ENCODE data around the gene ZBTB16. TPM values are rescaled to one million over a fixed set of nuclear protein-coding genes. Genes with fewer than 3 reads are reported as not detected.

The ZBTB16 gene
- total RNA-seq, 3 donors from 2014 or later (not counting 1 experiment from before 2014, with no cell fraction given), result 104 to 224 (median 156) TPM

GRCh38 chr11:114273071-114273470 is 213.6 kb downstream of the ZBTB16 start:
- intact Hi-C loops (cut with micrococcal nuclease), result no loop called here
- 92% methylated on average over 3 of the region's 3 CpGs for WGBS (ENCODE audit: insufficient coverage)
- peaks cover 3% of the 10 kb centered on the region for H3K27me3 ChIP-seq (ENCODE audit: control insufficient read depth, insufficient read depth, low read length)
- H3K27ac ChIP-seq (ENCODE audit: low read length), result no peak overlapping the region
- TF ChIP-seq CTCF (IDR thresholded peaks at IDR 0.05), result no peak
- no peak for DNase-seq
- H3K36me3 ChIP-seq (ENCODE audit: control insufficient read depth, insufficient read depth, low read length), result no peaks in the 10 kb centered on the region
- H3K9me3 ChIP-seq (ENCODE audit: control insufficient read depth, insufficient read depth, low read length), result no peaks in the 10 kb centered on the region
- no peak for ATAC-seq
- Mint-ChIP-seq H3K4me1 (no peaks in the 10 kb centered on the region), H3K36me3 (no peaks in the 10 kb centered on the region), H3K27me3 (ENCODE audit: low read depth in 2 of 2) (peaks cover 0 to 17% of the 10 kb centered on the region in 2 donors), H3K9me3 (no peaks in the 10 kb centered on the region), H3K27ac (no peak overlapping the region), H3K4me3 (no peak overlapping the region)
- no peak overlapping the region for H3K4me3 ChIP-seq (ENCODE audit: low read length)
- H3K4me1 ChIP-seq (ENCODE audit: control insufficient read depth, insufficient read depth, low read length), result no peaks in the 10 kb centered on the region

- no peaks in the 10 kb centered on the region for H3K9me3 Mint-ChIP-seq
- WGBS (ENCODE audit: insufficient coverage), result 71% methylated on average over 5 of the region's 5 CpGs
- DNase-seq, result no peak
- ATAC-seq, result no peak
- TF ChIP-seq CTCF (IDR thresholded peaks at IDR 0.05), result no peak
- Histone ChIP-seq H3K36me3 (ENCODE audit: control insufficient read depth, insufficient read depth, low read length) (no peaks in the 10 kb centered on the region), H3K4me1 (ENCODE audit: control insufficient read depth, insufficient read depth, low read length) (no peaks in the 10 kb centered on the region), H3K27ac (ENCODE audit: low read length) (no peak overlapping the region), H3K9me3 (ENCODE audit: control insufficient read depth, insufficient read depth, low read length) (no peaks in the 10 kb centered on the region), H3K27me3 (ENCODE audit: control insufficient read depth, insufficient read depth, low read length) (peaks cover 3% of the 10 kb centered on the region), H3K4me3 (ENCODE audit: low read length) (no peak overlapping the region)
- no peaks in the 10 kb centered on the region for H3K36me3 Mint-ChIP-seq
- intact Hi-C loops (cut with micrococcal nuclease), result no loop called here
- no peak overlapping the region for H3K27ac Mint-ChIP-seq
- H3K4me1 Mint-ChIP-seq, result no peaks in the 10 kb centered on the region
- H3K4me3 Mint-ChIP-seq, result no peak overlapping the region
- peaks cover 4 to 22% of the 10 kb centered on the region in 2 donors for H3K27me3 Mint-ChIP-seq (ENCODE audit: low read depth in 2 of 2)
Observed at GRCh38 chr11:114273890-114274635, 214.6 kb downstream of the ZBTB16 start.

GRCh38 chr11:114274637-114275036 is 215.1 kb downstream of the ZBTB16 start:
- Mint-ChIP-seq H3K4me1 (peaks cover 0 to 3% of the 10 kb centered on the region in 2 donors), H3K36me3 (no peaks in the 10 kb centered on the region), H3K4me3 (no peak overlapping the region), H3K9me3 (no peaks in the 10 kb centered on the region), H3K27ac (no peak overlapping the region), H3K27me3 (ENCODE audit: low read depth in 2 of 2) (peaks cover 10 to 28% of the 10 kb centered on the region in 2 donors)
- no peaks in the 10 kb centered on the region for H3K9me3 ChIP-seq (ENCODE audit: control insufficient read depth, insufficient read depth, low read length)
- no peaks in the 10 kb centered on the region for H3K4me1 ChIP-seq (ENCODE audit: control insufficient read depth, insufficient read depth, low read length)
- peaks cover 3% of the 10 kb centered on the region for H3K27me3 ChIP-seq (ENCODE audit: control insufficient read depth, insufficient read depth, low read length)
- intact Hi-C loops (cut with micrococcal nuclease), result no loop called here
- no peak for TF ChIP-seq CTCF (IDR thresholded peaks at IDR 0.05)
- no peak for DNase-seq
- H3K27ac ChIP-seq (ENCODE audit: low read length), result no peak overlapping the region
- H3K36me3 ChIP-seq (ENCODE audit: control insufficient read depth, insufficient read depth, low read length), result no peaks in the 10 kb centered on the region
- no peak for ATAC-seq
- WGBS (ENCODE audit: insufficient coverage), result 43% methylated on average over 2 of the region's 3 CpGs
- H3K4me3 ChIP-seq (ENCODE audit: low read length), result no peak overlapping the region

- Mint-ChIP-seq H3K4me3 (no peak overlapping the region), H3K27me3 (ENCODE audit: low read depth in 2 of 2) (peaks cover 14 to 32% of the 10 kb centered on the region in 2 donors), H3K4me1 (peaks cover 0 to 7% of the 10 kb centered on the region in 2 donors), H3K27ac (no peak overlapping the region), H3K36me3 (no peaks in the 10 kb centered on the region), H3K9me3 (no peaks in the 10 kb centered on the region)
- DNase-seq (no peak), ATAC-seq (no peak)
- WGBS (ENCODE audit: insufficient coverage), result 89% methylated on average over 3 of the region's 3 CpGs
- no peaks in the 10 kb centered on the region for H3K4me1 ChIP-seq (ENCODE audit: control insufficient read depth, insufficient read depth, low read length)
- H3K4me3 ChIP-seq (ENCODE audit: low read length), result no peak overlapping the region
- peaks cover 3% of the 10 kb centered on the region for H3K27me3 ChIP-seq (ENCODE audit: control insufficient read depth, insufficient read depth, low read length)
- no peak for TF ChIP-seq CTCF (IDR thresholded peaks at IDR 0.05)
- no peaks in the 10 kb centered on the region for H3K36me3 ChIP-seq (ENCODE audit: control insufficient read depth, insufficient read depth, low read length)
- H3K9me3 ChIP-seq (ENCODE audit: control insufficient read depth, insufficient read depth, low read length), result no peaks in the 10 kb centered on the region
- H3K27ac ChIP-seq (ENCODE audit: low read length), result no peak overlapping the region
- intact Hi-C loops (cut with micrococcal nuclease), result no loop called here
Observed at GRCh38 chr11:114275280-114275679, 215.8 kb downstream of the ZBTB16 start.

All from natural killer cell (primary cell).